Activated T-cell treated with anti-CD3 and anti-CD28 coated beads, Interleukin-2, amount 50 U/mL, for 48 hours (primary cell): ENCODE data around the gene DHTKD1.
"Not testable (repeated sequence)": the region's sequence is repeated elsewhere in the genome, so short reads cannot be mapped to it uniquely, and the experiment has no call there.

ENCODE experiments used
- DNase-seq, 2 experiments: peaks; one replicate each; pipeline ENCODE4 v3.0.0-alpha.2; 2020

Gene DHTKD1

DNA sequence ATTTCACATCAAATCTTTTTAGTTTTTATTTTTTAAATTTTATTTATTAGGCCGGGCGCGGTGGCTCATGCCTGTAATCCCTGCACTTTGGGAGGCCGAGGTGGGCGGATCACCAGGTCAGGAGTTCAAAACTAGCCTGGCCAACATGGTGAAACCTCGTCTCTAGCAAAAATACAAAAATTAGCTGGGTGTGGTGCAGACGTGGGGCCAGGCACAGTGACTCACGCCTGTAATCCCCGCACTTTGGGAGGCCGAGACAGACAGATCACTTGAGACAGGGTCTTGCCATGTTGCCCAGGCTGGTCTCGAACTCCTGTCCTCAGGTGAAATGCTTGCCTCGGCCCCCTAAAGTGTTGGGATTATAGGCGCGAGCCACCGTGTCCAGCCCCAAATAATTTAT is 2.7 kb downstream of the DHTKD1 start:
- not testable (repeated sequence) for DNase-seq

DNA sequence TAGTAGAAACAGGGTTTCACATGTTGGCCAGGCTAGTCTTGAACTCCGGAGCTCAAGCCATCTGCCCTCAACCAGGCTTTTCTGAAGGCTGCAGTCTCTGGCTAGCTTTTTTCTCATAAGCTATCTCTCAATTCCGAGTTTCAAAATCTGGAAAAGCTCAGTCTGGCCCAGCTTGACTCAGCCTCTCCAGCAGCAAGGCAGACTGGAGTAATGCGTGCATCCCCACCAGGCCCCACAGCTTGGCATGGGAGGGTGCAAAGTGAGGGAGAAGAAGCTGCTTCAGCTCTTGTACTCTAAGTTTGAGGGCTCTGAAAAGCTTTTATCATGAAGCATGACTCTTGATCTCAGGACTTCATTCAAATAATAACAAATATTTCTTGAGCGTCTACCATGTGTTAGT is 4.8 kb downstream of the DHTKD1 start:
- no peak for DNase-seq

DNA sequence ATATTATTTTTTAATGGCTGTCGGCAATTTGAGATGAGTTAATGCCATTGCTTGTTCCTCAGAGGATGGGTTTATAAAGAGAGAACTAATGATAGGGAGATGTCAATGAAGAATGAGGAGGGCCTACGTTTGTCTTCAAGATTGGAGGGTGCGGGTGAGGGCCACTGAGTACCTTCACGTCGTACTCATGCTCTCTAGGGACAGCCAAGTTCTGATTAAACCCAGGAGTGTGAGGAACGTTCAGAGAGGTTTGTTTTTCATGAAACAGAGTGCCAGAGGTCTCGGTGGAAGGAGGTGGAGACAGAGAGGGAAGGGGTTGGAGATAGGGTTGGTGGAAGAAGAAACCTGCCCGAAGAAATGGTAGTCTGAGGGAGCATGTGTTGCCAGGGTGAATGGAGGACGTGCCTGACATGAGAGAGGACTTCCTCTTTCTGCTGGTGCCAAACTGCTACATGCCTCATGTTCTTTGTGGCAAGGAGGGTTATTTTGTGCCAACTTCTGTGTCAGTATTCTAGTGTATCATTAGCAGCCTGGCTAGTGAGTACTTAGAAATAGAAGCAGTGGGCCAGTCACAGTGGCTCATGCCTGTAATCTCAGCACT is 8.9 kb downstream of the DHTKD1 start:
- DNase-seq: no peak

DNA sequence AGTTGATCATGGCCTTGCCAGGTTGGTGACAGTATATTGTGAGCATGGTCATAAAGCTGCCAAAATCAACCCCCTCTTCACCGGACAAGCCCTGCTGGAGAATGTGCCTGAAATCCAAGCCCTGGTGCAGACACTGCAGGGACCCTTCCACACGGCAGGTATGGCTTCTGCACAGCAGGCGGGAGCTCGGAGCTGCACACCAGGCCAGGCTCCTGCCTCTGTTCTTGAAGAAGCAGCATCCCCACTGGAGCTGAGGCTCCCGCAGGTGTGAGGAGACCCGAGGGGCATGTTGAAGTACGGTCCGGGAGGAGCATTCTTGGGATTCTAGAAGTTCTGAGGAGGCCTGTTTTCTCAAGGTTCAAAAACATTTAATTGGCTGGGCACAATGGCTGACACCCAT is 12.7 kb downstream of the DHTKD1 start:
- DNase-seq: no peak

DNA sequence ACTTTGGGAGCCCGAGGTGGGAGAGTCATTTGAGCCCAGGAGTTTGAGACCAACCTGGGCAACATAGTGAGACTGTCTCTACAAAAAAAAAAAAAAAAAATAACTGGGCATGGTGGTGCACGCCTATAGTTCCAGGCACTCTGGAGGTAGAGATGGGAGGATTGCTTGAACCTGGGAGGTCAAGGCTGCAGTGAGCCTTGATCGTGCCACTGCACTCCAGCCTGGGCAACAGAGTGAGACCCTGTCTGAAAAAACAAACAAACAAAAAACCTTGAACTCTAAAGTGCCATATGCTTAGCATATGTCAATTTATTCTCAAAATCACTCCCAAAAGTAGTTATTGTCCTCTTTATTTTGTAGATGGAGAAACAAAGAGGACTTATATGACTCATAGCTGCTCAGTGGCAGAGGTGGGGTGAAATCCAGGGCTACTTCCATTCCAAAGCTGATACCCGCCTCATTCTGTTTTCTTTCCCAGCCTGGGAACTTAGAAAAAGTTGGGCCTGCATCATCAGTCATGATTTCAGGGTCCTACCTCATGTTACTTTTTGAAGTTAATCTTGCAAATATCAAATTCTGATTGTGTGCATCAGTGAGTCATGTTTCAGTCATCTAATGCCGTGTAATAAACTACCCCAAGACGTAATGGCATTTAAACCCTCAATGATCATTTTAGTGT is 13.3 kb downstream of the DHTKD1 start:
- DNase-seq: no peak

DNA sequence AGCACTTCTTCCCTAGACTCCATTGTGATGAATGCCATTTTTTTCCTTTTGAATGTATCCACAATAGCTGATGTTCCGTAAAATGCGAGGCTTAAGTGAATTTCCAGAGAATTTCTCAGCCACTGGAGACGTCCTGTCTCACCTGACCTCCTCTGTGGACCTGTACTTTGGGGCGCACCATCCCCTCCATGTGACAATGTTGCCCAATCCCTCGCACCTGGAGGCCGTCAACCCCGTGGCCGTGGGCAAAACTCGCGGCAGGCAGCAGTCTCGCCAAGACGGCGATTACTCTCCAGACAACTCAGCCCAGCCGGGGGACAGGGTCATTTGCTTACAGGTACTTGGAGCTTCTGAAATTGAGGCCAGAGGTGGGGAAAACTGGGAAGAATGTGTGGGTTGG is 20.2 kb downstream of the DHTKD1 start:
- no peak for DNase-seq

DNA sequence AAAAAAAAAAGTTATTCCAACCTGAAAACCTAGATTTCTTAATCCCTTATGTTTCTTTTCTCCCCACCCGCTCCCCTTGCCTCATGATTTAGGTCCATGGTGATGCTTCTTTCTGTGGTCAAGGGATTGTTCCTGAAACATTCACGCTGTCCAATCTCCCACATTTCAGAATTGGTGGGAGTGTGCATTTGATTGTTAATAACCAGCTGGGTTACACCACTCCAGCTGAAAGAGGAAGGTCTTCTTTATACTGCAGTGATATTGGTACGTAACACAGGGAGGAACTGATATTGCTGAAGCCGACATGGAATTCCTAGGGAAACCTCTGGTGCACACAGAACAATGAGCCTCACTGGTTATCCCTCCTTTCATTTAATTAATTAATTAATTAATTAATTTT is 22.7 kb downstream of the DHTKD1 start:
- no peak for DNase-seq

DNA sequence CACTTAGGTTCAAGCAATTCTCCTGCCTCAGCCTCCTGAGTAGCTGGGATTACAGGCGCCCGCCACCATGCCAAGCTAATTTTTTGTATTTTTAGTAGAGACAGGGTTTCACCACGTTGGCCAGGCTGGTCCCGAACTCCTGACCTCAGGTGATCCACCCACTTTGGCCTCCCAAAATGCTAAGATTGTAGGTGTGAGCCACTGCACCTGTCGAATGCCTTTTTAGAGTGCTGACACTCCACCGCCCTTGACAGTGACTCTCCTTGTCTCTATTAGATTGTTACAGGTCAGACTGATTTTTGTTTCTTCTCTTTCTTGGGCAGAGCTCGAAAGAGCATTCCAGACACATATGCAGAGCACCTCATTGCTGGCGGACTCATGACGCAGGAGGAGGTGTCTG is 28.6 kb downstream of the DHTKD1 start:
- DNase-seq: not testable (repeated sequence)

DNA sequence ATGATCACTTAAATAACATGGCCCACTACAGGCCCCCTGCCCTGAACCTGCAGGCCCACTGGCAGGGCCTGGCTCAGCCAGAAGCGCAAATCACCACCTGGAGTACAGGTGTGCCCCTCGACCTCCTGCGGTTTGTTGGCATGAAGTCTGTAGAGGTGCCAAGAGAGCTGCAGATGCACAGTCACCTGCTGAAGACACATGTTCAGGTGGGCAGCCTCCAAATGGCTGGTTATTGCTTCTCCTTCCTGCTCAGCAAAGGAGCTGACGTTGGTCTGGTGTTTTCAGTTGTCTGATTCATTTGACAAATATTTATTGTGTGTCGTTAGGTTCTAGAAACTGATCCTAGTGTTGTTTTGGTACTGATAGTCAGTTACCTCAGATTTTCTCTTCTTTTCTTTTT is 29.0 kb downstream of the DHTKD1 start:
- DNase-seq: no peak

DNA sequence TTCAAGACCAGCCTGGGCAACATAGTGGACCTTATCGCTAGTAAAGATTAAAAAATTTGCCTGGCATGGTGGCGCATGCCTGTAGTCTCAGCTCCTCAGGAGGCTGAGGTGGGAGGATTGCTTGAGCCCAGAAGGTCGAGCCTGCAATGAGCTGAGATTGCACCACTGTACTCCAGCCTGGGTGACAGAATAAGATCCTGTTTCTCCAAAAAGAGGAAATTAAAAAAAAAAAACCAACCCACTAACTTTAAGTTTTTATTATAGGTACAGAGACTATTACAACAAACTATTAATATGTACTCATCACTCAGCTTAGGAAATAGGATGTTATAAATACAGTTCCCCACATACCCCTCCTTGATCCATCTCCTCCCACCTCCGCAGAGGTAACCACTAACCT is 30.2 kb downstream of the DHTKD1 start:
- DNase-seq: no peak

DNA sequence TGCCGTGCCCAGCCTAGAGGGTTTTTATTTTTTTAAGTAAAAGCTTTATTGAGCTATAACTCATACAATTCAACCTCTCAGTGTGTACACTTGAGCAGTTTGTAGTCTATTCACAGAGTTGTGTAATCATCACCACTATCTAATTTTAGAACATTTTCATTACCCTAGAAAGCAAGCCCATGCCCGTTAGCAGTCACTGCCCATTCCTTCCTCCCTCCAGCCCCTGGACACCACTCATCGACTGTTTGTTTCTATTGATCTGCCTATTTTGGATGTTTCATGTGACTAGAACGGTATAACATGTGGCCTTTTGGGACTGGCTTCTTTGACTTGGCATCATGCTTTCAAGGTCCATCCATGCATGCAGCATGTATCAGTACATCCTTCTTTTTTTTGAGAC is 35.0 kb downstream of the DHTKD1 start:
- no peak for DNase-seq

DNA sequence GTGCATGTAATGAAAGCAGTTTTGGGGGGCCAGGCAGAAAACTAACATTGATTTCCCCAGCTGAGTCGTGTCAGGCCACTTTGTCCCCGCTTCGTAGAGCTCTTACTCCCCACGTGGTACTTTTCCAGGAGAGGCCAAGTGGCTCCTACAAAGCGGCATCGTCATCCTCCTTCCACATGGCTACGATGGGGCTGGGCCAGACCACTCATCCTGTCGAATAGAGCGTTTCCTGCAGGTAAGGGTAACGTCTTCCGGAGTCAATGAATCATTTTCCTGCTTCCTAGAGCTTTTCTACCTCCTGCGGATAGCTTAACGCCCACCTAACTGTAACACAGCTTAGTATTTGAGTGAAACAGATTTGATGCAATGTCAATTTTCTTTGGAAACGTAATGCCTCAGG is 39.0 kb downstream of the DHTKD1 start:
- DNase-seq: no peak

DNA sequence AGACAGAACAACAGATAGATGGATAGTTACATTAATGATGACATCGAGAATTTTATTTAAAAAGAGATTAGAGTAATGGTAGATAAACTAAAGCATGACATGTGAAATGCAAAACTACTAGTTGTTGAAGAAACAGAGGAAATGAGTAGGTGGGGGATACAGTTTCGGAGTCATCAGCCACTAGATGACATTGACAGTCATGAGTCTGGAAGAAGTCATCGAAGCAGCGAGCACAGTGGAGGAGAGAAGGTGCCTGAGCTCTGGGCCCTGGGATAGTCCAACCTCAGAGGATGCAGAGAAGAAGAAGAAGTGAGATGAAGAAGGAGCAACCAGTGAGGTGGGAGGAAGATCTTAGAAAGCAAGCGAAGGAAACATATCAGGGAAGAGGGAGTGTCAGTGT is 40.5 kb downstream of the DHTKD1 start:
- no peak for DNase-seq

DNA sequence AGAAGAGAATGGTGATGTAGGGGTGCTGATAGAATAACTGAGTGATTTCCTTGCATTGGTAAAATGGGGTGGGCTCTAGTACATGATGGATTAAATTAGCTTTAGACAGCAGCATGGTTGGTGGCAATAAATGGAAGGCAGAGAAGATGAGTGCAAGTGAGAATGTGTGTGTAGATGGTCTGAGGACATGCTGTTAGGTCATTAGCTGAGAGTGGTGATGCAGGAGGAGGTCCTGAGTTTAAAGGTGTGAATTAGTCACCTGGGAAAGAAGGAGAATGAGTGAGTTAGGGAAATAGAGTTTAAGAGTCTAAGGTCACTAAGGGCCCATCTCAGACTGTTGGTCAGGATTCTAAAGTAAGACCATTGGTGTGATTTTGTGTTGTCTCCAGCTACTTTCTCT is 42.8 kb downstream of the DHTKD1 start:
- DNase-seq: no peak

DNA sequence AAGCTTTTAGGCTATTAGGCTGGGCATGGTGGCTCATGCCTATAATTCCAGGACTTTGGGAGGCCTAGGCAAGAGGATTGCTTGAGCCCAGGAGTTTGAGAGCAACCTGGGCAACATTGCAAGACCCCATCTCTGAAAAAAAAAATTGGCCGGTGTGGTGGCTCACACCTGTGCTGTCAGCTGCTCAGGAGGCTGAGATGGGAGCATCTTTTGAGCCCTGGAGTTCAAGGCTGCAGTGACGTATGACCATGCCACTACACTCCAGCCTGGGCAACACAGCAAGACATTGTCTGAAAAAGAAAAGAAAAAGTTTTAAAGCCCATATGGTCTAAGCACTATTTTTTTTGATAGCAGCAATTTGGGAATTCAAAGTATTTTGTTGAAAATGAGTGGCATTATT is 44.9 kb downstream of the DHTKD1 start:
- no peak for DNase-seq

DNA sequence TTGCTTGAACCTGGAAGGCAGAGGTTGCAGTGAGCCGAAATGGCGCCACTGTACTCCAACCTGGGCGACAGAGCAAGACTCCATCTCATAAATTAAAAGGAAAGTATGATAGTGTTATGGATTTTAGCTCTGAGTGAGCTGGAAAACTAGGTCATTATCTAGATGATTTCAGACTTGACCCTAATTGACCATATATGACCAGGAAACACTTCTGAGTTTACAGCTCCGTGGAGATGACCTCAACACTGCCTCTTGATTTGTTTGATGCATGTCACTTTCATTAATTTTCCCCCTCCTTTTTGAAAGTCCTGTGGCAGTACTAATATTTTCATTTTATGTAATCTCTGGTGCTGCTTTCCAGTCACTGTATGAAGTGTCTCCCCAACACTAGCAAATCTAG is 52.9 kb downstream of the DHTKD1 start:
- DNase-seq: no peak

DNA sequence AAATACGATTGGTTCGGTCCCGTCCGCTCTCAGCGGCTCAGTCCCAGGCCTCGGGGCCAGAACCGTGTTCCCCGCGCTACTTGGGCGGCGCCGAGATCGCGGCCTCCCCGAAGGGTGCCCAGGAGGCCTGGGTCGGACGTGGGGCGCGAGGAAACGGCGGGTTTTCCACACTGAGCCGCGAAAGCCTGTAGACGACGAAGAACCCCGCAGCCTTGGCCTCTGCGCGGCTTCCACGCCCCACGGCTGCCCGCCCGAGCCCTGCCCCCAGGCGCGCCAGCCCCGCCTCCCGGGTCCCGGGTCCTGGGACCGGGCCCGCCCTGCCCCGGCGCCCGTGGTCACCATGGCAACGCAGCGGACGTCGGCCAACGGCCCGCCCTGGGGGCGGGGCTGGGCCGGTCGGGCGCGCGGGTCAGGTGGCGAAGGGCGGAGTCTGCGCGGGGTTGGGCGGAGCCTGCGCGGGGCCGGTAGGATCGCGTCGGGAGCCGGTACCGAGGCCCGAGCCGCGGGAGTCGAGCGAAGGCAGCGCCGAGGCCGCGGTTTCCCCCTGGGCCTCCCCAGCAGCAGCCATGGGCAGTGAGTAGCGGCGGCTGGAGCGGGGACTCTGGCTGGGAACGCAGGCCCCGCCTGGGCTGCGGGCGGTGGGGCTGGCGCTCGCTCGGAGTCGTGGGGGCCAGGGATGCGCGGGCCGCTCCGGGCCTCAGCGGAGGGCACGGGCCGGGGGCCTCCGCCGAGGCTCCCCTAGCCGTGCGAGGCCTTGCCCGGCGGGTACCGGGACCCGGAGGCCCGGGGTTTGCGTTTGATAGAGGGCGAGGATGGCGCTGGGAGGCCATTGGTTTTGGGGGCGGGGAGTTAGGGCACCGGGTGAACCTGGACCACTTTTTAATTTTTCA is 60.7 kb downstream of the DHTKD1 start, which contains the start of gene SEC61A2:
TSS of gene SEC61A2 (plus strand) at position 456 of the 890 bp plus-strand sequence. CDS start at position 567, 111 bp downstream.
- DNase-seq: peak; percentile 96 to 98

DNA sequence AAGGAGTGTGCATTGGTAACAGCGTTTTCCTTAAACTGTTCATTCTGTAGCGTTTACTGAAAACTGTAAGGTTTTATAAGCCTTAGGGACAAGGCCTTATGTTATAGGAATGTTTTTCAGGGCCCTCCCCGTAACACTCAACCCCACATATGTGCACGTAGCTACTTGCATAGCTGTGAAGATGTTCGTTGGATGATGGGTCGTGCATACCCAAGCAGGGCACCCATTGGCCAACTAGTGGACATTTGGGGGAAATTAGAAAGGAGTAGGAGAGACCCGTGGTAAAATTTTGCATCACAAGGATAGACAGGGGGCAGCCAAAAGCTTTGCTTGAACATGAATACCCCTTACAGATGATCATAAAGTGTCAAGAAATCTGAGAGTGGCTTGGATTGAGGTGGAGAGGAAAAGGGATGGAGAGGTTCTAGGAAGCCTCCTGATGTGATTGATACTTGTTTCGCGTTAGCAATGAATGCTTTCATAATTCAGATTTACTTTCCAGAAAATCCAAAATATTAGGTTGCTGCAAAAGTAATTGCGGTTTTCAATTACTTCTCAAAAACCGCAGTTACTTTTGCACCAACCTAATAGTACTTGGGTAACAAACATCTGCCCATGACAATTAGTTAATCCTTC is 61.6 kb downstream of the DHTKD1 start:
- peak; percentile 44 to 55 for DNase-seq

DNA sequence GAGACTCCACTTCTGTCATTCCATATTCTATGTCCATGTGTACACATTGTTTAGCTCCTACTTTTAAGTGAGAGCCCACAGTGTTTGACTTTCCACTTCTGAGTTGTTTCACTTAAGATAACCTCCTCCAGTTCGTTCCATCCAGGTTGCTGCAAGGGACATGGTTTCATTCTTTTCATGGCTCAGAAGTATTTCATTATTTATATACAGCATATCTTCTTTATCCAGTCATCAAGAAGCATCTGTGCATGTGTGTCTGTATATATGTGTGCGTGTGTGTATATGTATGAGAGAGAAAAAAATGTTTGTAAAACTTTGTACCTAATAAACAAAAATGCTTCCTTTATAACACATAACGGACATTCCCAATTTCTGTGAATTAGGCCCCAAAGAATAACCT is 66.9 kb downstream of the DHTKD1 start:
- no peak for DNase-seq

DNA sequence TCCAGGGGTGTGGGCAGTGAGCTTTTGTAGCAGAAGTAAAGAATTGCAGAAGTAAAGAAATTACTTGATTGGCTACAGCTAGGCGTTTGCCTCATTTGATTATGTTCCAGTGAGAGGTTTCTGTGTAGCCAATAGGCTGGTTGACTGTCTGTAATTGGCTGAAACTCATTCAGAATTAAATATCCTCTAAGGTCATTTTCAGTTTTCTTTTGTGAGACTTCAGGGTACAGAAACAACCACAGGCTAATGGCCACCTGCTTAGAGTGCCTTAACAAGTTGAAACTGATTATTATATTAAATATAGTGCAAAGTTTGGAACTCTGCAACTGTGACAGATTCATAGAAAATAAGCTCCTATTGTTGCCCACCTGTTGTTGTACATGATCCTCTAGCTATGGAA is 71.3 kb downstream of the DHTKD1 start:
- DNase-seq: no peak

DNA sequence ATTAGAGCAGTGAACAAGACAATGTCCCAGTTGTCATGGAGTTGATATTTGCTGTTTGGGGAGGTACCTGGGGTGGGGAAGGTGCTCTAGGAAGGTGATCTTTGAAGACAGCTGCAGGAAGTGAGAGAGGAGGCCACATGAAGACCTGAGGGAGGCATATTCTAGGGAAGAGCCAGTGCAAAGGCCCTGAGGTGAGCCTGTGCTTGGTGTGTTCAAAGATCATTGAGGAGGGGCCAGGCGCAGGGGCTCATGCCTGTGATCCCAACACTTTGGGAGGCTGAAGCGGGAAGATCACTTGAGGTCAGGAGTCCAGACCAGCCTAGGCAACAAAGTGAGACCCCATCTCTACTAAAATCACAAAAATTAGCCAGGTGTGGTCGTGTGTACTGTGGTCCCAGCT is 75.8 kb downstream of the DHTKD1 start:
- no peak for DNase-seq

DNA sequence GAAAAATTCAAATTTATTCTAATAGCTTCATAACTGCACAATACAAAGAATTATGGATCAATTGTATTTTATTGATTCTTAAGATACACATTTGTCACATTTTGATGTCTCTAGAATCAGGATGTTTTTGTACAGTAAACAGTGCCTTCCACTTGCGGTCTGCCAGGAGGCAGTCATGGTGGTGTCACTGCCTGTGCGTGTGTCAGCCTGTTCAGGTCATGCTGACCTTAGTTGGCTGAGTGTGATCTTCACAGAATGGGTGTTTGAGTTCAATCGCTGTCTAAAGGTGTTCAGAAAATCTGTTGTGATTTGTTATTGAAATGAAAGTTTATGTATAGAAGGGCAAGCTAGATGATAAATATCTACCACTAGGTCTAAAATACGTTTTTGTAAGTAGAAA is 81.4 kb downstream of the DHTKD1 start:
- no peak for DNase-seq

DNA sequence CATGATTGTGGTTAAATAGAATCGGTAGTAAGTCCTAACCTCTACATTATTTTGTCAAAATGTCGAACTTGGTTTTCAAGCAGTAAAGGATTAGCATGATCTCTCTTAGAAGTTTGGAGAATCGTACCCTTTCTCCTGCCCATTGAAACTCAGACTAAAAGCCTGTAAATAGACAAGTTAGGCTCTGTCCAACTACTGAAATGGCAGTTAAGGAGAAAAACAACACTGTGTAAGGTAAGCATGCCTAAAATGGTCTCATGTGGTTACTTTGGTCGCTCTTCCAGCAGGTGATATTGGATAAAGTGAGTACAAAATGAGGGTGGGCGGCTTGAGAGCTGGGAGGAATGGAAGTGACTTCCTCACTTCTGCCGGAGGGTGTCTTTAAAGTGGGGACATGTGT is 85.8 kb downstream of the DHTKD1 start:
- no peak for DNase-seq
